DOHH2 (cell line): ENCODE measurements around the gene RRP1B.

Experiments used
- CTCF ChIP-seq: fragments of 200-600 bp; sonication (generic); IDR thresholded peaks from one replicate; pipeline ENCODE4 v1.5.1; 2014; ENCODE audit warnings: antibody characterized with exemption, mild to moderate bottlenecking, low read depth, low read length; ENCODE audit not compliant: poor library complexity, severe bottlenecking
- EZH2phosphoT487 ChIP-seq: fragments of 200-600 bp; sonication (generic); IDR thresholded peaks from 2 replicates; pipeline ENCODE4 v1.6.1; 2017; ENCODE audit warnings: borderline replicate concordance, mild to moderate bottlenecking, antibody characterized with exemption, low read length, moderate library complexity, mixed read lengths

- TF ChIP-seq CTCF: no peak
- TF ChIP-seq EZH2phosphoT487: no peak
Observed at GRCh38 chr21:43664358-43664757, 5.0 kb downstream of the RRP1B start.
